ENCODE measurements around the gene FEZF1.

The FEZF1 gene

GRCh38 chr7:122261442-122261841 lies 43.1 kb downstream of the FEZF1 start:
- DNase-seq, result no peak

GRCh38 chr7:122261016-122261415 lies 43.5 kb downstream of the FEZF1 start:
- DNase-seq, result no peak

DNA sequence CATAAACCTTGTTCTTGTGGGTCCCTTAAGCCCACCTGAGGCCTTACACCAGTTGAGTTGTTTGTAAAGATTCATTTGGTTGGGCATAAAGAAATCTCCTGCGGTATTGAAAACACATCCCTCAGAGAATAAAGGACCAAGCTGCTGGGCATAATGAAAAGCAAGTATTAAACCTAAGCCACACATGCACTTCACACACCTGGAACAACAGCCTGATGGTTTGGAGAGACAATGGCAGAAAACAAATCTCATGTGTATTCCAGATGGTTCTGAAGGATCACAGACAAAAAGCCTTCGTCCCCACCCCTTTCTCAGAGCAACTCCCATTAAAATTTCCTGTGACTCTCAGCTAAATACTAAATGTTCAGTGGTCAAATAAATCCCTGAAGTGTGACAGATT lies 44.2 kb downstream of the FEZF1 start:
- no peak for DNase-seq

DNA sequence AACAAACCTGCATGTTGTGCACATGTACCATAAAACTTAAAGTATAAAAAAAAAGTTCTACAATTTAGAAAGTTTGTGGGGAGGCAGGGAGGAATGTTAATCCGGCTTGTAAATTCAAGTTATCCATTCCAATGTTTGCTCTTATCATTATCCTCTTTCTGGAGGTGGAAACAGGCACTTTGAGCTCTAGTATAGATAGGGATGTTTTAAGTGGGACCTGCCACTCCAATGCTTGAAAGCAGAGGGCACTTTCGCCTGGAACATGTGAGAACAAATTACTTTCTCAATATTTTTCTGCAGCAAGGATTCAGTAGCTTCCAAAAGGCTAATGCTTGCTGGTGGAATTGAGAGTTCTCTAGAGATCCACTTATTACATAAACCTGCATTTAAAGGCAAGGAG lies 45.6 kb downstream of the FEZF1 start:
- no peak for DNase-seq

GRCh38 chr7:122257056-122257455 lies 47.5 kb downstream of the FEZF1 start:
- no peak for DNase-seq

DNA sequence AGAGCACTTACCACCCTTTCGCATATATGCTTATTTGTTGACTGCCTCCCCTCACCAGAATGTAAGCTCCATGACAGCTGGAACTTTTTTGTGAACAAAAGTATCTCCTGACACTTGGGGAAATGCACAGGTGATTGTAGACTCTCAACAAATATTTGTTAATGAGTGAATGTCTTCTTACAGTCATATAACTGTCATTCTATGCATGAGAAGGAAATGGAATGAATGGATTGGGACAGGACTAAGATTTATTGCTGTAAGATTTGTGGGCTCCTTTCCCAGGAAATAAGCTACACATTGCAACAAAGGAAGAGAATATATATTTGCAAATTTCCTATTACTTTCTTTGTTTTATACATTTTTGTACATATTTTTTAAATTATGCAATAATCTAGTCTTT lies 48.5 kb downstream of the FEZF1 start:
- DNase-seq, result no peak

DNA sequence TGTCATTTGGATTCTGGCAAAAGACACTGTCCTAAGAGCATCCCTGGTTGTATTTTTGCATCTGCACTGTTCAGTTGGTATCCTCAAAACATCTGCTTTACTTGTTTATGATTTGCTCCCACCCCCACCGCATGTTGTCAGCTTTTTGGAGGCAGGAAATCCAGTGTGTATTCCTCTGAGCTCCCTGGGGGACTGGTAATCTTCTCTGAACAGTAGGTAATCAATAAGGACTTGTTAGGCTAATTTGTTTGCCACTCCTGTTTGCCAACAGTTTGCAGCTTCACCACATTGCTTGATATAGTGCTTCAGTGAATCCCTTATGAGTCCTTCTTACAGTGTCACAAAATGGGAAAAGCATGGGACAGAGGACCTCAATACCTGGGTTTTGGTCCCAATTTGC lies 49.1 kb downstream of the FEZF1 start:
- no peak for DNase-seq
